ENCODE data around the gene C17orf67. TPM values are rescaled to one million over a fixed set of nuclear protein-coding genes. Genes with fewer than 3 reads are reported as not detected.

The C17orf67 gene
- polyA plus RNA-seq, 1 donor (not counting 4 experiments of a cell fraction or from before 2014, with no cell fraction given): 0.46 TPM

DNA sequence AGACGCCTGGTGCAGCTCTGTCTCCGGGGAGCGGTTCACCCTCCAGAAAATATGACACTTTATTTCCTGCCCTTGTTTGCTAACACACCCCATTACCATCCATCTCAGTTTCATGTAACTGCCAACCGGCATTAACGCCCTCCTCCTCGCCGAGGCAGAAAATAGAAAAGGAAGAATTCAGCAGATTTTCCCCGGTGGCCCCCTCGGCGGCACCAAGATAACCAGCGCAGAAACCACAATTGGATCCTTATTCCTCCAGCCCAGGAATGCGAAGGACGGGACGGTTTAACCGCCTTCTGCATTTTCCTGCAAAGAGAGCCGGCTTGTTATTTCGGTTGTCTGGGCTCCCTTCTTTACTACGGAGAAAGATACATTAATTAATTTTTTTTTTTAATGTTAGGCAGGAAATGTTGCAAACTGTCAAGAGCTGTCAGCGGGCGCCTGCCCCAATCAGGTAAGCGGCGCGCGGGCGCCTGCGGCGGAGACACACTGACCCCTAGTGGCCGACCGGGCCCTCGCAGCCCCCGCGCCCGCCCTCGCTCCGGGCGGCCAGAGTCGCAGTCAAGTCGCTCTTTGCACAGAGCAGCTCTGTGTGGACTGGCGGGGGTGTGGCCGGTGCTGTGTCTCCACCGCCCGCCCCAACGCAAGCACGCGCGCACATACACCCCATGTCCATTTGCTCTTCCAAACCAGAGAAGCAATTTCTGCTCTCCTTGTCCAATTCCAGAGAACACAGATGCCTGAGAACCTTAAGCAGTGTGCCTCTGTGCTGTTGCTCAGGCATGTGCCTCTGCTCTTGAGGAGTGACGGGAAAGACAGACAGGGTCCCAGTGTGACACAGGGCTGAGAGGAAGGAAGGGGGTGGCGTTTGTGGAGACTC is 53.6 kb downstream of the C17orf67 start:
- Histone ChIP-seq H3K36me3 (ENCODE audit: control insufficient read depth in 2 of 2, extremely low read depth in 1 of 2, insufficient read depth in 2 of 2, low read length in 2 of 2) (no peaks in the 10 kb centered on the region), H4K20me1 (ENCODE audit: control insufficient read depth, extremely low read depth, insufficient read depth, low read length) (no peaks in the 10 kb centered on the region), H3K4me1 (ENCODE audit: control insufficient read depth, extremely low read depth, insufficient read depth, low read length) (peaks cover 17% of the 10 kb centered on the region), H3K4me2 (ENCODE audit: control insufficient read depth, extremely low read depth, insufficient read depth, low read depth, low read length) (peak overlapping the region; percentile 79), H3K27ac (ENCODE audit: control insufficient read depth, insufficient read depth, low read length) (no peak overlapping the region), H2AFZ (ENCODE audit: control insufficient read depth, low read length) (peak overlapping the region; percentile 93), H3K4me3 (ENCODE audit: control insufficient read depth in 2 of 3, extremely low read depth in 1 of 3, insufficient read depth in 2 of 3, low read depth in 1 of 3, low read length in 3 of 3) (peak overlapping the region; percentile 11 to 65 (median 63)), H3K9ac (ENCODE audit: control insufficient read depth, extremely low read depth, insufficient read depth, low read length) (peak overlapping the region; percentile 45), H3K9me3 (ENCODE audit: control insufficient read depth, low read depth, low read length) (no peaks in the 10 kb centered on the region), H3K79me2 (ENCODE audit: control insufficient read depth, insufficient read depth, low read length) (no peaks in the 10 kb centered on the region), H3K27me3 (ENCODE audit: control insufficient read depth, extremely low read depth, insufficient read depth, low read length) (no peaks in the 10 kb centered on the region), H3K9me1 (ENCODE audit: control insufficient read depth, extremely low read depth, insufficient read depth, low read length) (no peaks in the 10 kb centered on the region)
- TF ChIP-seq, protein P1, sequence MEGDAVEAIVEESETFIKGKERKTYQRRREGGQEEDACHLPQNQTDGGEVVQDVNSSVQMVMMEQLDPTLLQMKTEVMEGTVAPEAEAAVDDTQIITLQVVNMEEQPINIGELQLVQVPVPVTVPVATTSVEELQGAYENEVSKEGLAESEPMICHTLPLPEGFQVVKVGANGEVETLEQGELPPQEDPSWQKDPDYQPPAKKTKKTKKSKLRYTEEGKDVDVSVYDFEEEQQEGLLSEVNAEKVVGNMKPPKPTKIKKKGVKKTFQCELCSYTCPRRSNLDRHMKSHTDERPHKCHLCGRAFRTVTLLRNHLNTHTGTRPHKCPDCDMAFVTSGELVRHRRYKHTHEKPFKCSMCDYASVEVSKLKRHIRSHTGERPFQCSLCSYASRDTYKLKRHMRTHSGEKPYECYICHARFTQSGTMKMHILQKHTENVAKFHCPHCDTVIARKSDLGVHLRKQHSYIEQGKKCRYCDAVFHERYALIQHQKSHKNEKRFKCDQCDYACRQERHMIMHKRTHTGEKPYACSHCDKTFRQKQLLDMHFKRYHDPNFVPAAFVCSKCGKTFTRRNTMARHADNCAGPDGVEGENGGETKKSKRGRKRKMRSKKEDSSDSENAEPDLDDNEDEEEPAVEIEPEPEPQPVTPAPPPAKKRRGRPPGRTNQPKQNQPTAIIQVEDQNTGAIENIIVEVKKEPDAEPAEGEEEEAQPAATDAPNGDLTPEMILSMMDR (optimal IDR thresholded peaks at IDR 0.05 in 1 of 3, IDR thresholded peaks at IDR 0.05 in 1 of 3, conservative IDR thresholded peaks at IDR 0.05 in 1 of 3; ENCODE audit: extremely low read depth in 1 of 3, insufficient read depth in 2 of 3, low read length in 3 of 3): peak; percentile 84 to 95 (median 92)
- TF ChIP-seq EZH2 (IDR thresholded peaks at IDR 0.05; ENCODE audit: low read length): no peak
- dilution Hi-C loops (cut with MboI; ENCODE audit: extremely low pct_ligation_motif_present, low sequenced_read_pairs): no loop called here
- DNase-seq (ENCODE audit: low read depth, low spot score) (peak; percentile 19), FAIRE-seq (no peak)

DNA sequence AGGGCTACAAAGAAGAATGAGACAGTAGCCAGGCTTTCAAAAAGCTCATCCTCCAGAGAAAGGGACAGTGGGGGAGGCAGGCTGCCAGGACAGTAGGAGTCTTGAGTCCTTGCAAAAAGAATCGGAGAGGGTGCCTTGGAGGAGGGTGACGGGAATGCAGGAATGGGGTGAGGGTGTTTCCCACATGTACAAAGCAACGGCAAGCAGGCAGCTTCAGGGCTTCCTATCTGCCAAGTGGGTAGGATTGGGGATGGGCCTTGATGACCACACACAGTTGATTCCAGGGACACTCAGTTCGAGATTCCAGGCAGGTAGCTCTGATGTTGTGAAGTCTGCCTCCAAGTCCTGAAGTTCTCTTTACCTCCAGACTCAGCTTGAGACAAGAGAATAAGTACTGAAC is 54.4 kb downstream of the C17orf67 start:
- H4K20me1 ChIP-seq (ENCODE audit: control insufficient read depth, extremely low read depth, insufficient read depth, low read length): no peaks in the 10 kb centered on the region
- H3K9me1 ChIP-seq (ENCODE audit: control insufficient read depth, extremely low read depth, insufficient read depth, low read length): no peaks in the 10 kb centered on the region
- no peak for DNase-seq (ENCODE audit: low read depth, low spot score)
- no peak for FAIRE-seq
- H3K9me3 ChIP-seq (ENCODE audit: control insufficient read depth, low read depth, low read length): no peaks in the 10 kb centered on the region
- H2AFZ ChIP-seq (ENCODE audit: control insufficient read depth, low read length): no peak overlapping the region
- no peak overlapping the region for H3K9ac ChIP-seq (ENCODE audit: control insufficient read depth, extremely low read depth, insufficient read depth, low read length)
- H3K4me2 ChIP-seq (ENCODE audit: control insufficient read depth, extremely low read depth, insufficient read depth, low read depth, low read length): peak overlapping the region; percentile 79
- dilution Hi-C loops (cut with MboI; ENCODE audit: extremely low pct_ligation_motif_present, low sequenced_read_pairs): no loop called here
- no peak overlapping the region for H3K27ac ChIP-seq (ENCODE audit: control insufficient read depth, insufficient read depth, low read length)
- TF ChIP-seq, protein P1 (optimal IDR thresholded peaks at IDR 0.05 in 1 of 3, IDR thresholded peaks at IDR 0.05 in 1 of 3, conservative IDR thresholded peaks at IDR 0.05 in 1 of 3; ENCODE audit: extremely low read depth in 1 of 3, insufficient read depth in 2 of 3, low read length in 3 of 3): no peak
- TF ChIP-seq EZH2 (IDR thresholded peaks at IDR 0.05; ENCODE audit: low read length): no peak
- H3K27me3 ChIP-seq (ENCODE audit: control insufficient read depth, extremely low read depth, insufficient read depth, low read length): no peaks in the 10 kb centered on the region
- H3K36me3 ChIP-seq (ENCODE audit: control insufficient read depth in 2 of 2, extremely low read depth in 1 of 2, insufficient read depth in 2 of 2, low read length in 2 of 2): no peaks in the 10 kb centered on the region
- H3K4me1 ChIP-seq (ENCODE audit: control insufficient read depth, extremely low read depth, insufficient read depth, low read length): peaks cover 13% of the 10 kb centered on the region
- no peaks in the 10 kb centered on the region for H3K79me2 ChIP-seq (ENCODE audit: control insufficient read depth, insufficient read depth, low read length)
- H3K4me3 ChIP-seq (ENCODE audit: control insufficient read depth in 2 of 3, extremely low read depth in 1 of 3, insufficient read depth in 2 of 3, low read depth in 1 of 3, low read length in 3 of 3): no peak overlapping the region

Data from keratinocyte (primary cell).